ENCODE data around the gene EFCAB8. TPM values are rescaled to one million over a fixed set of nuclear protein-coding genes. Genes with fewer than 3 reads are reported as not detected.

Gene EFCAB8
- total and polyA plus RNA-seq, 3 experiments from 2014 or later: 0.35 to 0.69 TPM; not detected in 1

GRCh38 chr20:32846852-32847251 is 11.9 kb upstream of the EFCAB8 start:
- Mint-ChIP-seq H3K4me1 (peaks cover 34 to 40% (median 34%) of the 10 kb centered on the region in 3 donors), H3K9me3 (no peaks in the 10 kb centered on the region), H3K27me3 (no peaks in the 10 kb centered on the region), H3K27ac (peak overlapping the region in 1 of 8 donors; percentile 4), H3K4me3 (no peak overlapping the region), H3K36me3 (peaks cover 16 to 88% (median 22%) of the 10 kb centered on the region in 3 donors)
- Histone ChIP-seq H3K4me3 (ENCODE audit: low read length) (no peak overlapping the region), H3K27ac (ENCODE audit: low read depth, low read length) (no peak overlapping the region), H3K4me1 (ENCODE audit: insufficient read depth, low read length) (peaks cover 12% of the 10 kb centered on the region), H3K27me3 (ENCODE audit: insufficient read depth, low read length, poor library complexity, severe bottlenecking) (no peaks in the 10 kb centered on the region), H3K36me3 (ENCODE audit: insufficient read depth, low read length) (peaks cover 52% of the 10 kb centered on the region), H3K9me3 (ENCODE audit: low read length) (no peaks in the 10 kb centered on the region)
- POLR2A ChIA-PET: no interaction called here
- CTCF ChIA-PET: no interaction called here
- no peak for DNase-seq

DNA sequence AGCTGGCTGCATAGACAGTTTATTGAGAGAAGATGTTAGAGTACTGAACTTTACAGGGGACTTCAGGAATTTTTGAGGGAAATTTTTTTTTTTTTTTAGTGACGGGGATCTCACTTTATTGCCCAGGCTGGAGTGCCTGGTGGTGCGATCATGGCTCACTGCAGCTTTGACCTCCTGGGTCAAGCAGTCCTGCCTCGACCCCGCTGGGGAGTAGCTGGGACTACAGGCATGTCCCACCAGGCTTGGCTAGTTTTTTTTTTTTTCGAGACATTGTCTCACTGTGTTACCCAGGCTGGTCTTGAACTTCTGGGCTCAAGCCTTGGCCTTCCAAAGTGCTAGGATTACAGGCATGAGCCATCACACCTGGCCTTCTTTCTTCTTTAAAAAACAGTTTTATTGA is 10.8 kb upstream of the EFCAB8 start:
- POLR2A ChIA-PET: no interaction called here
- no peaks in the 10 kb centered on the region for H3K27me3 ChIP-seq (ENCODE audit: insufficient read depth, low read length, poor library complexity, severe bottlenecking)
- CTCF ChIA-PET: no interaction called here
- H3K27ac ChIP-seq (ENCODE audit: low read depth, low read length): no peak overlapping the region
- Mint-ChIP-seq H3K9me3 (no peaks in the 10 kb centered on the region), H3K36me3 (peaks cover 12 to 89% (median 22%) of the 10 kb centered on the region in 3 donors), H3K4me3 (no peak overlapping the region), H3K4me1 (peaks cover 26 to 34% (median 32%) of the 10 kb centered on the region in 3 donors), H3K27me3 (no peaks in the 10 kb centered on the region), H3K27ac (peak overlapping the region in 2 of 8 donors; percentile 27 to 34)
- no peak overlapping the region for H3K4me3 ChIP-seq (ENCODE audit: low read length)
- H3K9me3 ChIP-seq (ENCODE audit: low read length): no peaks in the 10 kb centered on the region
- peaks cover 5% of the 10 kb centered on the region for H3K4me1 ChIP-seq (ENCODE audit: insufficient read depth, low read length)
- H3K36me3 ChIP-seq (ENCODE audit: insufficient read depth, low read length): peaks cover 48% of the 10 kb centered on the region
- no peak for DNase-seq

GRCh38 chr20:32848846-32849245 is 9.9 kb upstream of the EFCAB8 start:
- POLR2A ChIA-PET: no interaction called here
- Histone ChIP-seq H3K4me1 (ENCODE audit: insufficient read depth, low read length) (peaks cover 5% of the 10 kb centered on the region), H3K36me3 (ENCODE audit: insufficient read depth, low read length) (peaks cover 48% of the 10 kb centered on the region), H3K4me3 (ENCODE audit: low read length) (no peak overlapping the region), H3K27ac (ENCODE audit: low read depth, low read length) (no peak overlapping the region), H3K9me3 (ENCODE audit: low read length) (no peaks in the 10 kb centered on the region), H3K27me3 (ENCODE audit: insufficient read depth, low read length, poor library complexity, severe bottlenecking) (no peaks in the 10 kb centered on the region)
- Mint-ChIP-seq H3K9me3 (no peaks in the 10 kb centered on the region), H3K27me3 (no peaks in the 10 kb centered on the region), H3K4me3 (no peak overlapping the region), H3K4me1 (peaks cover 24 to 28% (median 27%) of the 10 kb centered on the region in 3 donors), H3K36me3 (peaks cover 12 to 87% (median 20%) of the 10 kb centered on the region in 3 donors), H3K27ac (peak overlapping the region in 3 of 8 donors; percentile 7 to 73 (median 50))
- no peak for DNase-seq
- CTCF ChIA-PET: no interaction called here

DNA sequence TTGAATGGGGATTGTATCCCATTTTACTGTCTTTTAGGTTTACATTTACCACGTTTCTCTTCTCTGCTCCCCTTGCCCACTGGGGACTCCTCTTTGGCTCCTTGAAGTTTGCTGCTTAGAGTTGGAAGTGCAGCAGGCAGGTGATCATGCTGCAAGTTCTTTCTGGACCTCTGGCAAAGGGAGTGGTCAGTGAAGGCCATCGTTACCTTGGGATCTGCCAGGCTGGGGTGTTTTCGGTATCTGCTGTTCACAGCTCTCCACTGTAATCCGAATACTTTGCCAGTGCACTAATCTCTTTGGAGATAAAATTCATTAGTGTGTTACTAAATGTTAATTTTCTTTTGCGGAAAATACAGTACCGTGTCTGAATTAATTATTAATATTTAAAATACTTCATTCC is 9.1 kb upstream of the EFCAB8 start:
- DNase-seq: no peak
- Mint-ChIP-seq H3K4me1 (peaks cover 21 to 26% (median 24%) of the 10 kb centered on the region in 3 donors), H3K4me3 (no peak overlapping the region), H3K9me3 (no peaks in the 10 kb centered on the region), H3K27me3 (no peaks in the 10 kb centered on the region), H3K27ac (peak overlapping the region in 2 of 8 donors; percentile 32 to 45), H3K36me3 (peaks cover 12 to 88% (median 19%) of the 10 kb centered on the region in 3 donors)
- Histone ChIP-seq H3K36me3 (ENCODE audit: insufficient read depth, low read length) (peaks cover 48% of the 10 kb centered on the region), H3K27ac (ENCODE audit: low read depth, low read length) (no peak overlapping the region), H3K9me3 (ENCODE audit: low read length) (no peaks in the 10 kb centered on the region), H3K27me3 (ENCODE audit: insufficient read depth, low read length, poor library complexity, severe bottlenecking) (no peaks in the 10 kb centered on the region), H3K4me1 (ENCODE audit: insufficient read depth, low read length) (peaks cover 5% of the 10 kb centered on the region), H3K4me3 (ENCODE audit: low read length) (no peak overlapping the region)
- POLR2A ChIA-PET: no interaction called here
- CTCF ChIA-PET: no interaction called here

GRCh38 chr20:32855387-32855786 is 3.3 kb upstream of the EFCAB8 start:
- Histone ChIP-seq H3K27ac (ENCODE audit: low read depth, low read length) (no peak overlapping the region), H3K4me3 (ENCODE audit: low read length) (no peak overlapping the region), H3K9me3 (ENCODE audit: low read length) (no peaks in the 10 kb centered on the region), H3K4me1 (ENCODE audit: insufficient read depth, low read length) (no peaks in the 10 kb centered on the region), H3K27me3 (ENCODE audit: insufficient read depth, low read length, poor library complexity, severe bottlenecking) (no peaks in the 10 kb centered on the region), H3K36me3 (ENCODE audit: insufficient read depth, low read length) (peaks cover 8% of the 10 kb centered on the region)
- Mint-ChIP-seq H3K27me3 (no peaks in the 10 kb centered on the region), H3K4me3 (no peak overlapping the region), H3K4me1 (peaks cover 20 to 36% (median 29%) of the 10 kb centered on the region in 3 donors), H3K36me3 (peaks cover 0 to 71% (median 9%) of the 10 kb centered on the region in 3 donors), H3K9me3 (no peaks in the 10 kb centered on the region), H3K27ac (peak overlapping the region; percentile 13 to 80 (median 60))
- POLR2A ChIA-PET: no interaction called here
- no peak for DNase-seq
- CTCF ChIA-PET: interaction anchor here (0.7 kb wide), 1 partner anchor 13 kb away, joined by 3 read pairs; no protein-coding TSS in a partner anchor

GRCh38 chr20:32858189-32858588 is 534 bp upstream of the EFCAB8 start:
- Histone ChIP-seq H3K9me3 (ENCODE audit: low read length) (no peaks in the 10 kb centered on the region), H3K4me1 (ENCODE audit: insufficient read depth, low read length) (no peaks in the 10 kb centered on the region), H3K27ac (ENCODE audit: low read depth, low read length) (no peak overlapping the region), H3K36me3 (ENCODE audit: insufficient read depth, low read length) (no peaks in the 10 kb centered on the region), H3K4me3 (ENCODE audit: low read length) (no peak overlapping the region), H3K27me3 (ENCODE audit: insufficient read depth, low read length, poor library complexity, severe bottlenecking) (no peaks in the 10 kb centered on the region)
- peaks cover 20 to 30% (median 29%) of the 10 kb centered on the region in 3 donors for H3K4me1 Mint-ChIP-seq
- ChIA-PET POLR2A (no interaction called here), CTCF (no interaction called here)
- peak overlapping the region in 7 of 8 donors; percentile 26 to 77 (median 43) for H3K27ac Mint-ChIP-seq
- peaks cover 0 to 52% (median 14%) of the 10 kb centered on the region in 3 donors for H3K36me3 Mint-ChIP-seq
- H3K9me3 Mint-ChIP-seq: no peaks in the 10 kb centered on the region
- no peak for DNase-seq
- H3K27me3 Mint-ChIP-seq: no peaks in the 10 kb centered on the region
- no peak overlapping the region for H3K4me3 Mint-ChIP-seq

DNA sequence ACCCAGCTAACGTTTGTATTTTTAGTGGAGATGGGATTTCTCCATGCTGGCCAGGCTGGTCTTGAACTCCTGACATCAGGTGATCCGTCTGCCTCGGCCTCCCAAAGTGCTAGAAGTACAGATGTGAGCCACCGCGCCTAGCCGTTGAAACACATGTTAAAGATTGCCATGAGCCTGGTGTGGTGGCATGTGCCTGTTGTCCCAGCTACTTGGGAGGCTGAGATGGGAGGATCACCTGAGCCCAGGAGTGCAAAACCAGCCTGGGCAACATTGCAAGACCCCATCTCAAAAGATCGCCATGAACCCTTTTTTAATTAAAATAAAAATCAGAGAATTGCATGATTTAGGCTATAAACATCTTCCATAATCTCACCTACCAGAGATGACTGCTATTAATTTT is 2.7 kb downstream of the EFCAB8 start:
- no peak for DNase-seq
- ChIA-PET CTCF (interaction anchor here (1.0 kb wide), 1 partner anchor 71 kb away, joined by 4 read pairs; no protein-coding TSS in a partner anchor), POLR2A (no interaction called here)
- Histone ChIP-seq H3K4me1 (ENCODE audit: insufficient read depth, low read length) (no peaks in the 10 kb centered on the region), H3K27ac (ENCODE audit: low read depth, low read length) (no peak overlapping the region), H3K27me3 (ENCODE audit: insufficient read depth, low read length, poor library complexity, severe bottlenecking) (no peaks in the 10 kb centered on the region), H3K9me3 (ENCODE audit: low read length) (no peaks in the 10 kb centered on the region), H3K4me3 (ENCODE audit: low read length) (no peak overlapping the region), H3K36me3 (ENCODE audit: insufficient read depth, low read length) (no peaks in the 10 kb centered on the region)
- no peaks in the 10 kb centered on the region for H3K9me3 Mint-ChIP-seq
- H3K27ac Mint-ChIP-seq: peak overlapping the region in 2 of 8 donors; percentile 33 to 52
- peaks cover 0 to 1% of the 10 kb centered on the region in 2 donors for H3K27me3 Mint-ChIP-seq
- H3K36me3 Mint-ChIP-seq: peaks cover 0 to 32% (median 14%) of the 10 kb centered on the region in 3 donors
- no peak overlapping the region for H3K4me3 Mint-ChIP-seq
- H3K4me1 Mint-ChIP-seq: peaks cover 10 to 13% (median 11%) of the 10 kb centered on the region in 3 donors

DNA sequence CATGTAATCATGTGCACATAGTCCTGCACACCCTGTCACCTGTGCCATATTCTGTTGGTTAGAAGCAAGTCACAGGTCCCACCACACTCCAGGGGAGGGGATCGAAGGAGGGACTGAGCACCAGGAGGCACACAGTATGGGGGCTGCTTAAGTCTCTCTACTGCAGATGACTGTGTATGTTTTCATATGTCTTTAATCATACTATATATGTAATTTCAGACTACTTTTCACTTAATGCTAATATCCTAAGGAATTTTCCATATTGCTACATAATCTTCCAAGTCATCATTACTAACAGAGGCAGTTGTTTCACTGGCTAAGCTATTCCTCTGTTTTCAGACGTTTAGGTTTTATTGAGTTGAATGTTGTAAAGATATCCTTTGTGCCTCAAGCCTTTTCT is 10.8 kb downstream of the EFCAB8 start:
- ChIA-PET CTCF (interaction anchor here (1.1 kb wide), 1 partner anchor 103 kb away, joined by 3 read pairs; no protein-coding TSS in a partner anchor), POLR2A (no interaction called here)
- peaks cover 0 to 1% of the 10 kb centered on the region in 2 donors for H3K27me3 Mint-ChIP-seq
- no peak overlapping the region for H3K27ac Mint-ChIP-seq
- no peaks in the 10 kb centered on the region for H3K4me1 ChIP-seq (ENCODE audit: insufficient read depth, low read length)
- peaks cover 0 to 9% (median 3%) of the 10 kb centered on the region in 3 donors for H3K36me3 Mint-ChIP-seq
- no peaks in the 10 kb centered on the region for H3K27me3 ChIP-seq (ENCODE audit: insufficient read depth, low read length, poor library complexity, severe bottlenecking)
- no peak overlapping the region for H3K4me3 ChIP-seq (ENCODE audit: low read length)
- no peak for DNase-seq
- no peak overlapping the region for H3K27ac ChIP-seq (ENCODE audit: low read depth, low read length)
- H3K4me1 Mint-ChIP-seq: peaks cover 0 to 3% (median 0%) of the 10 kb centered on the region in 3 donors
- H3K4me3 Mint-ChIP-seq: no peak overlapping the region
- H3K9me3 ChIP-seq (ENCODE audit: low read length): no peaks in the 10 kb centered on the region
- H3K36me3 ChIP-seq (ENCODE audit: insufficient read depth, low read length): no peaks in the 10 kb centered on the region
- H3K9me3 Mint-ChIP-seq: no peaks in the 10 kb centered on the region

Data from CD8-positive, alpha-beta memory T cell (primary cell).